BLaER1 (cell line): ENCODE data around the gene SHMT2.

Experiments used
- H3K27ac ChIP-seq: shearing (Covaris generic); formaldehyde crosslinking; 2 replicates; pipeline ENCODE4 v1.8.1; 2022
- H3K27me3 ChIP-seq: shearing (Covaris generic); formaldehyde crosslinking; 2 replicates; pipeline ENCODE4 v1.8.1; 2022
- H3K36me3 ChIP-seq: shearing (Covaris generic); formaldehyde crosslinking; 2 replicates; pipeline ENCODE4 v1.8.1; 2022
- H3K4me1 ChIP-seq: shearing (Covaris generic); formaldehyde crosslinking; 2 replicates; pipeline ENCODE4 v1.8.1; 2022
- H3K4me2 ChIP-seq: shearing (Covaris generic); formaldehyde crosslinking; 2 replicates; pipeline ENCODE4 v1.8.1; 2022
- H3K4me3 ChIP-seq: shearing (Covaris generic); formaldehyde crosslinking; 2 replicates; pipeline ENCODE4 v1.8.1; 2022
- H3K9ac ChIP-seq: shearing (Covaris generic); formaldehyde crosslinking; 2 replicates; pipeline ENCODE4 v1.8.1; 2022
- H3K9me3 ChIP-seq: shearing (Covaris generic); formaldehyde crosslinking; 2 replicates; pipeline ENCODE4 v1.8.1; 2022
- H4K20me1 ChIP-seq: shearing (Covaris generic); formaldehyde crosslinking; 2 replicates; pipeline ENCODE4 v1.8.1; 2022
- Cebpa-rat ChIP-seq: shearing (Covaris generic); IDR thresholded peaks from 2 replicates; pipeline ENCODE4 v1.8.1; 2022

The SHMT2 gene

GRCh38 chr12:57203791-57204190, 25.7 kb upstream of the SHMT2 start:
- Histone ChIP-seq H4K20me1 (no peaks in the 10 kb centered on the region), H3K9ac (0 out of 2 replicates have a peak overlapping the region, but pooled peaks have one; percentile 34), H3K4me3 (no peak overlapping the region), H3K27ac (no peak overlapping the region), H3K4me1 (peaks cover 21% of the 10 kb centered on the region), H3K36me3 (peaks cover 71% of the 10 kb centered on the region), H3K27me3 (no peaks in the 10 kb centered on the region), H3K9me3 (no peaks in the 10 kb centered on the region), H3K4me2 (no peak overlapping the region)
- no peak for TF ChIP-seq Cebpa-rat

GRCh38 chr12:57204454-57204853, 25.1 kb upstream of the SHMT2 start:
- Histone ChIP-seq H3K36me3 (peaks cover 64% of the 10 kb centered on the region; the same call in 1 of the 2 replicates), H3K4me1 (peaks cover 27% of the 10 kb centered on the region), H4K20me1 (no peaks in the 10 kb centered on the region), H3K27ac (no peak overlapping the region), H3K4me2 (peak overlapping the region; percentile 24; the same call in 1 of the 2 replicates), H3K9ac (0 out of 2 replicates have a peak overlapping the region, but pooled peaks have one; percentile 34), H3K27me3 (no peaks in the 10 kb centered on the region), H3K4me3 (no peak overlapping the region), H3K9me3 (no peaks in the 10 kb centered on the region)
- no peak for TF ChIP-seq Cebpa-rat

- H3K4me3 ChIP-seq: no peak overlapping the region
- no peak overlapping the region for H3K4me2 ChIP-seq
- 0 out of 2 replicates have a peak overlapping the region, but pooled peaks have one; percentile 34 for H3K9ac ChIP-seq
- no peak for TF ChIP-seq Cebpa-rat
- peaks cover 58% of the 10 kb centered on the region; the same call in 1 of the 2 replicates for H3K36me3 ChIP-seq
- no peak overlapping the region for H3K27ac ChIP-seq
- no peaks in the 10 kb centered on the region for H3K27me3 ChIP-seq
- peaks cover 34% of the 10 kb centered on the region for H3K4me1 ChIP-seq
- no peaks in the 10 kb centered on the region; the same call in 1 of the 2 replicates for H4K20me1 ChIP-seq
- no peaks in the 10 kb centered on the region for H3K9me3 ChIP-seq
Observed at GRCh38 chr12:57205186-57205585, 24.3 kb upstream of the SHMT2 start.

GRCh38 chr12:57205931-57206330, 23.6 kb upstream of the SHMT2 start:
- H3K36me3 ChIP-seq: peaks cover 56% of the 10 kb centered on the region; the same call in 1 of the 2 replicates
- peaks cover 41% of the 10 kb centered on the region for H3K4me1 ChIP-seq
- no peak overlapping the region for H3K9ac ChIP-seq
- TF ChIP-seq Cebpa-rat: no peak
- no peak overlapping the region for H3K27ac ChIP-seq
- H3K9me3 ChIP-seq: no peaks in the 10 kb centered on the region
- H3K4me3 ChIP-seq: no peak overlapping the region
- no peak overlapping the region for H3K4me2 ChIP-seq
- H3K27me3 ChIP-seq: no peaks in the 10 kb centered on the region
- H4K20me1 ChIP-seq: peaks cover 3% of the 10 kb centered on the region; the same call in 1 of the 2 replicates

- peaks cover 38% of the 10 kb centered on the region; the same call in 1 of the 2 replicates for H3K36me3 ChIP-seq
- no peak overlapping the region for H3K27ac ChIP-seq
- no peaks in the 10 kb centered on the region for H3K9me3 ChIP-seq
- no peak for TF ChIP-seq Cebpa-rat
- H4K20me1 ChIP-seq: peaks cover 10% of the 10 kb centered on the region; the same call in 1 of the 2 replicates
- H3K4me1 ChIP-seq: peaks cover 62% of the 10 kb centered on the region
- H3K9ac ChIP-seq: no peak overlapping the region
- peak overlapping the region; percentile 50 for H3K4me2 ChIP-seq
- no peak overlapping the region for H3K4me3 ChIP-seq
- H3K27me3 ChIP-seq: no peaks in the 10 kb centered on the region
Observed at GRCh38 chr12:57207731-57208630, 21.5 kb upstream of the SHMT2 start.

- Histone ChIP-seq H3K27me3 (peaks cover 4% of the 10 kb centered on the region), H3K9ac (no peak overlapping the region), H3K4me2 (peak overlapping the region; percentile 50), H4K20me1 (peaks cover 14% of the 10 kb centered on the region), H3K4me1 (peaks cover 70% of the 10 kb centered on the region), H3K27ac (no peak overlapping the region), H3K4me3 (no peak overlapping the region), H3K36me3 (peaks cover 30% of the 10 kb centered on the region; the same call in 1 of the 2 replicates), H3K9me3 (no peaks in the 10 kb centered on the region)
- TF ChIP-seq Cebpa-rat: no peak
Observed at GRCh38 chr12:57208631-57209282, 20.8 kb upstream of the SHMT2 start.

- H3K9me3 ChIP-seq: no peaks in the 10 kb centered on the region
- peaks cover 25% of the 10 kb centered on the region for H4K20me1 ChIP-seq
- H3K9ac ChIP-seq: no peak overlapping the region
- no peak overlapping the region for H3K27ac ChIP-seq
- H3K36me3 ChIP-seq: peaks cover 18% of the 10 kb centered on the region; the same call in 1 of the 2 replicates
- H3K27me3 ChIP-seq: peaks cover 16% of the 10 kb centered on the region
- H3K4me1 ChIP-seq: peaks cover 74% of the 10 kb centered on the region
- no peak overlapping the region for H3K4me3 ChIP-seq
- H3K4me2 ChIP-seq: peak overlapping the region; percentile 85
- TF ChIP-seq Cebpa-rat: no peak
Observed at GRCh38 chr12:57209916-57210315, 19.6 kb upstream of the SHMT2 start.

GRCh38 chr12:57210461-57210860, 19.1 kb upstream of the SHMT2 start:
- H3K27me3 ChIP-seq: peaks cover 21% of the 10 kb centered on the region
- peaks cover 13% of the 10 kb centered on the region; the same call in 1 of the 2 replicates for H3K36me3 ChIP-seq
- H3K9me3 ChIP-seq: no peaks in the 10 kb centered on the region
- peaks cover 78% of the 10 kb centered on the region for H3K4me1 ChIP-seq
- H3K9ac ChIP-seq: no peak overlapping the region
- H3K27ac ChIP-seq: no peak overlapping the region; the same call in 1 of the 2 replicates
- no peak for TF ChIP-seq Cebpa-rat
- H3K4me3 ChIP-seq: no peak overlapping the region
- H4K20me1 ChIP-seq: peaks cover 31% of the 10 kb centered on the region
- H3K4me2 ChIP-seq: peak overlapping the region; percentile 85

- Histone ChIP-seq H3K27ac (peak overlapping the region; percentile 2), H3K27me3 (peaks cover 28% of the 10 kb centered on the region), H3K9ac (0 out of 2 replicates have a peak overlapping the region, but pooled peaks have one; percentile 2), H3K4me3 (no peak overlapping the region), H3K9me3 (no peaks in the 10 kb centered on the region), H3K4me2 (peak overlapping the region; percentile 85), H4K20me1 (peaks cover 37% of the 10 kb centered on the region), H3K36me3 (peaks cover 7% of the 10 kb centered on the region; the same call in 1 of the 2 replicates), H3K4me1 (peaks cover 85% of the 10 kb centered on the region)
- TF ChIP-seq Cebpa-rat: no peak
Observed at GRCh38 chr12:57210926-57211692, 18.4 kb upstream of the SHMT2 start.
